Endothelial cell of umbilical vein (primary cell): ENCODE measurements around the gene ACR. TPM values are rescaled to one million over a fixed set of nuclear protein-coding genes. Genes with fewer than 3 reads are reported as not detected.
"Not testable (repeated sequence)": the region's sequence is repeated elsewhere in the genome, so short reads cannot be mapped to it uniquely, and the experiment has no call there.

Experiments used
- BruUV-seq: library from RNA; stranded (reverse); fragments of 400-500 nt; replicated peaks from 2 replicates; lab custom pipeline; 2021; lab: Mats Ljungman, UMichigan
- CTCF ChIA-PET: fragments of 300-600, 350-600 bp; sonication (Branson Sonifier 250); formaldehyde crosslinking; loops from one replicate; lab custom pipeline; 2021; ENCODE audit warnings: antibody characterized with exemption, inconsistent platforms; lab: Charles Lee
- POLR2A ChIA-PET: fragments of 300-600, 350-600 bp; sonication (Branson Sonifier 250); formaldehyde crosslinking; loops from one replicate; lab custom pipeline; 2021; ENCODE audit warnings: antibody characterized with exemption, inconsistent platforms; lab: Charles Lee
- DNase-seq: peaks from one replicate; pipeline ENCODE4 v3.0.0-alpha.2; 2011; ENCODE audit warnings: low read depth, low spot score
- FAIRE-seq: peaks from 2 replicates; lab custom pipeline; 2011; peaks lifted over from hg19 to GRCh38; lab: Jason Lieb, UNC
- H2AFZ ChIP-seq: 2 replicates; pipeline ENCODE4 v1.6.0; 2012; ENCODE audit warnings: low read depth, low read length, control low read depth, inconsistent platforms
- H3K27ac ChIP-seq: 2 replicates; pipeline ENCODE4 v1.5.1; 2011; ENCODE audit warnings: low read depth, mild to moderate bottlenecking, control low read depth, low read length, moderate library complexity; ENCODE audit not compliant: insufficient read depth
- H3K27me3 ChIP-seq, 2 experiments: 2 replicates each; pipeline versions ENCODE4 v1.6.0 to v1.6.1; 2011; ENCODE audit warnings: low read length in 2 of 2, mixed read lengths in 1 of 2; ENCODE audit not compliant: control insufficient read depth in 2 of 2, insufficient read depth in 2 of 2
- H3K36me3 ChIP-seq, 2 experiments: 2 replicates in 1 of 2; 3 replicates in 1 of 2; pipeline ENCODE4 v1.5.1; 2011; ENCODE audit warnings: low read length in 2 of 2, mild to moderate bottlenecking in 1 of 2, moderate library complexity in 1 of 2; ENCODE audit not compliant: control insufficient read depth in 2 of 2, insufficient read depth in 2 of 2; ENCODE audit errors: extremely low read depth in 1 of 2
- H3K4me1 ChIP-seq: 3 replicates; pipeline ENCODE4 v1.5.1; 2011; ENCODE audit warnings: mild to moderate bottlenecking, low read length; ENCODE audit not compliant: control insufficient read depth, insufficient read depth; ENCODE audit errors: extremely low read depth
- H3K4me2 ChIP-seq: 2 replicates; pipeline ENCODE4 v1.6.1; 2011; ENCODE audit warnings: low read length, control low read depth, mixed read lengths; ENCODE audit not compliant: insufficient read depth
- H3K4me3 ChIP-seq, 3 experiments: fragments of 200-600 bp in 1 of 3; sonication (generic), shearing (Covaris generic) in 1 of 3; replicated peaks in 1 of 3; 2 replicates each; pipeline ENCODE4 v1.5.1; 2011 to 2016; ENCODE audit warnings: control low read depth in 3 of 3, low read length in 3 of 3, mild to moderate bottlenecking in 2 of 3, inconsistent platforms in 1 of 3, low read depth in 1 of 3, moderate library complexity in 1 of 3; ENCODE audit not compliant: insufficient read depth in 1 of 3
- H3K79me2 ChIP-seq: 2 replicates; pipeline ENCODE4 v1.6.0; 2012; ENCODE audit warnings: low read length, inconsistent platforms; ENCODE audit not compliant: control insufficient read depth, insufficient read depth
- H3K9ac ChIP-seq: replicated peaks from 2 replicates; pipeline ENCODE3; 2011; ENCODE audit warnings: low read length, control low read depth; ENCODE audit not compliant: insufficient read depth; ENCODE audit errors: extremely low read depth
- H3K9me1 ChIP-seq: replicated peaks from 3 replicates; pipeline ENCODE4 v1.6.0; 2011; ENCODE audit warnings: mild to moderate bottlenecking, low read length; ENCODE audit not compliant: control insufficient read depth, insufficient read depth; ENCODE audit errors: extremely low read depth
- H3K9me3 ChIP-seq: replicated peaks from 2 replicates; pipeline ENCODE4 v1.5.1; 2012; ENCODE audit warnings: low read length, inconsistent platforms; ENCODE audit not compliant: control insufficient read depth, insufficient read depth
- H4K20me1 ChIP-seq: replicated peaks from 2 replicates; pipeline ENCODE3; 2011; ENCODE audit warnings: mild to moderate bottlenecking, low read length; ENCODE audit not compliant: control insufficient read depth, insufficient read depth; ENCODE audit errors: extremely low read depth
- FOS ChIP-seq: IDR thresholded peaks from 2 replicates; pipeline ENCODE4 v1.6.1; 2011; ENCODE audit warnings: mild to moderate bottlenecking, low read length, moderate library complexity, borderline replicate concordance; ENCODE audit not compliant: insufficient read depth
- MAX ChIP-seq: IDR thresholded peaks from 2 replicates; pipeline ENCODE4 v1.6.1; 2011; ENCODE audit not compliant: insufficient read depth, insufficient read length
- POLR2AphosphoS5 ChIP-seq: IDR thresholded peaks from 2 replicates; pipeline ENCODE4 v1.6.1; 2012; ENCODE audit warnings: low read depth, mild to moderate bottlenecking, control low read depth, low read length, moderate library complexity; ENCODE audit not compliant: insufficient read depth
- dilution Hi-C: fragments of 300-500 bp; cut with MboI; formaldehyde crosslinking; loops from one replicate; pipeline ENCODE4 v1.15.0; 2019; ENCODE audit warnings: low sequenced_read_pairs; ENCODE audit not compliant: extremely low pct_ligation_motif_present
- intact Hi-C: fragments of 100-400 bp; cut with micrococcal nuclease; formaldehyde crosslinking; loops from one replicate; pipeline ENCODE4 v1.10.0; 2022
- polyA plus RNA-seq, 4 experiments: library from polyadenylated mRNA; depleted of rRNA in 3 of 4; stranded (reverse) in 3 of 4; unstranded in 1 of 4; fragments of >200 nt; gene quantifications; 2 replicates each; pipeline versions ENCODE4 v1.2.1 to v1.2.3, GENCODE V29; 2011 to 2012; ENCODE audit warnings: missing spikeins in 1 of 4
- total RNA-seq: library from RNA; stranded (reverse); gene quantifications from 2 replicates; pipeline ENCODE4 v1.2.3, GENCODE V29; 2021

Gene ACR
- total and polyA plus RNA-seq, 2 donors (not counting 3 experiments of a cell fraction or from before 2014, with no cell fraction given): 0.91 to 4.1 TPM

- H4K20me1 ChIP-seq, FAIRE-seq, H3K9me1 ChIP-seq, BruUV-seq, POLR2A ChIA-PET, H3K9me3 ChIP-seq, H3K9ac ChIP-seq, H2AFZ ChIP-seq, H3K27ac ChIP-seq, H3K4me2 ChIP-seq, intact Hi-C loops, dilution Hi-C loops, CTCF ChIA-PET, H3K79me2 ChIP-seq, H3K27me3 ChIP-seq, H3K4me1 ChIP-seq, H3K36me3 ChIP-seq, DNase-seq, H3K4me3 ChIP-seq: not testable (repeated sequence)
Measured at GRCh38 chr22:50782253-50782652, 44.2 kb downstream of the ACR start.

GRCh38 chr22:50783033-50783879 is 45.3 kb downstream of the ACR start, which contains the start of gene RABL2B:
Gene RABL2B, minus strand, starts transcription at chr22:50783636. Its CDS starts 1,342 bp downstream, at chr22:50782294.
- H3K9ac ChIP-seq, POLR2A ChIA-PET, H3K27me3 ChIP-seq, dilution Hi-C loops, CTCF ChIA-PET, H3K4me1 ChIP-seq, H3K9me1 ChIP-seq, H3K36me3 ChIP-seq, H3K27ac ChIP-seq, H3K9me3 ChIP-seq, H3K79me2 ChIP-seq, intact Hi-C loops, H4K20me1 ChIP-seq: not testable (repeated sequence)
- TSS peak; percentile 49 for BruUV-seq
- peak; percentile 9 for TF ChIP-seq FOS
- TF ChIP-seq MAX: peak; percentile 67
- peak; percentile 33 for TF ChIP-seq POLR2AphosphoS5
- peak; percentile 87 for DNase-seq
- H2AFZ ChIP-seq: peak within 1 kb of the TSS; percentile 75
- H3K4me2 ChIP-seq: peak within 1 kb of the TSS; percentile 72
- FAIRE-seq: peak; percentile 95
- H3K4me3 ChIP-seq: peak within 1 kb of the TSS; percentile 37 to 56 (median 39)

- FAIRE-seq, H3K36me3 ChIP-seq, CTCF ChIA-PET, H3K9me3 ChIP-seq, DNase-seq, POLR2A ChIA-PET, H3K9ac ChIP-seq, dilution Hi-C loops, H3K27ac ChIP-seq, intact Hi-C loops, H3K79me2 ChIP-seq, H3K27me3 ChIP-seq, H4K20me1 ChIP-seq, H3K4me1 ChIP-seq, H3K9me1 ChIP-seq: not testable (repeated sequence)
- H2AFZ ChIP-seq: peak overlapping the region; percentile 75
- H3K4me3 ChIP-seq: peak overlapping the region; percentile 37 to 56 (median 39)
- H3K4me2 ChIP-seq: peak overlapping the region; percentile 72
- BruUV-seq: TSS peak; percentile 81
Measured at GRCh38 chr22:50783880-50784276, 45.9 kb downstream of the ACR start.
